ENCODE data around the gene TNFRSF18. TPM values are rescaled to one million over a fixed set of nuclear protein-coding genes. Genes with fewer than 3 reads are reported as not detected.

TNFRSF18 gene
- total and polyA plus RNA-seq, 2 donors: 0.77 TPM; not detected in 1

DNA sequence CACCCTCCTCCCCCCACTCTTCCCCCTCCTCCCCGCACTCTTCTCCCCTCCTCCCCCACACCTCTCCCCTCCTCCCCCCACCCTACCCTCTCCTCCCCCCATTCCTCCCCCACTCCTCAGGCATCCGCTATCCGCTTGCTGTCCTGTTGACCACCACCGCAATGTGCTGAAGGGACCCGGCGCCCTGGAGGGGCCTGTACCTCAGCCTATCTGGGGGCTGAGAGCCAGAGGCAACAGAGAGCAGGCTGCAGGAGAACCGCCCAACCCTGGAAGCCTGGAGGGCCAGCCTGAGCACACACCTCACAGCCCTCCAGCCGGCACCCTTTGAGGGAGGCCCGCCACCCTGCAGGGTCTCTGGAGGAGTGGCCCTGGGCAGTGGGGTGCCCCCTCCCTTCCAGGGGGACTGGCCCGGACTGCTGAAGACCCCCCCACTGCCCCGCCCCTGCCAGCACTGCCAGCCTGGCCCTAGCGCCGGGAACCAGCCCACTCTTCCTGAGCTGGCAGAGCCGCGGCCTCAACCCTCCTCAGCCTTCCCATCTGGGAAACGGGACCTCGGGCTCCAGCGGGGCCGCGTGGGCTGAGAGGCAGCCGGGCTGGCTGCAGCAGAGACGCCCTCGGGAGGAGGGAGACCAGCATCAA is 38.9 kb upstream of the TNFRSF18 start:
- H3K36me3 ChIP-seq (ENCODE audit: insufficient read depth): no peaks in the 10 kb centered on the region
- no peak overlapping the region for H3K4me3 ChIP-seq (ENCODE audit: low read depth, low read length)
- no peaks in the 10 kb centered on the region for H3K4me1 ChIP-seq (ENCODE audit: insufficient read depth)
- WGBS: 71% methylated on average over 23 of the region's 23 CpGs
- H3K27ac ChIP-seq (ENCODE audit: low read depth): no peak overlapping the region
- DNase-seq (ENCODE audit: extremely low spot score): no peak

- H3K4me3 ChIP-seq (ENCODE audit: low read depth, low read length): no peak overlapping the region
- no peak overlapping the region for H3K27ac ChIP-seq (ENCODE audit: low read depth)
- H3K36me3 ChIP-seq (ENCODE audit: insufficient read depth): no peaks in the 10 kb centered on the region
- 66% methylated on average over 30 of the region's 30 CpGs for WGBS
- DNase-seq (ENCODE audit: extremely low spot score): no peak
- no peaks in the 10 kb centered on the region for H3K4me1 ChIP-seq (ENCODE audit: insufficient read depth)
Observed at GRCh38 chr1:1244192-1244811, 37.9 kb upstream of the TNFRSF18 start.

- H3K36me3 ChIP-seq (ENCODE audit: insufficient read depth): no peaks in the 10 kb centered on the region
- H3K27ac ChIP-seq (ENCODE audit: low read depth): no peak overlapping the region
- no peaks in the 10 kb centered on the region for H3K4me1 ChIP-seq (ENCODE audit: insufficient read depth)
- no peak overlapping the region for H3K4me3 ChIP-seq (ENCODE audit: low read depth, low read length)
- 43% methylated on average over 23 of the region's 23 CpGs for WGBS
- no peak for DNase-seq (ENCODE audit: extremely low spot score)
Observed at GRCh38 chr1:1243807-1244191, 37.4 kb upstream of the TNFRSF18 start.

DNA sequence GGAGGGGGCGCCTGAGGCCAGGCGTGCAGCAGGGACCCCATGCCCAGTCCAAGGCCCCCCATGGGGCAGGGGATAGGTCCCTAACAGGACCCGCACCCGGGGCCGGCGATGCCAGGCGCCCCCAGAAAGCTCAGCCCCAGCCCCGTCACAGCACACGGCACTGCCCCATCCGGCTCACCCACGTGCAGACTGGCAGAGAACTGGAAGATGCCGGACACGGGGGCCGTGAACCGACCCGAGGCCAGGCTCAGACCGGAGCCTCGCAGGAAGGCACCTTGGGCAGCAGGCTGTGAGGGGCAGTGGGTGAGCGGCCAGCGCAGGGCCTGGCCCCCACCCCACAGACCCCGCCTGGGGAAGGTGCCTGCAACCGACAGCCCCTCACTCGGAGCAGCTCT is 36.9 kb upstream of the TNFRSF18 start:
- WGBS: 90% methylated on average over 23 of the region's 23 CpGs
- Histone ChIP-seq H3K4me3 (ENCODE audit: low read depth, low read length) (no peak overlapping the region), H3K27ac (ENCODE audit: low read depth) (no peak overlapping the region), H3K36me3 (ENCODE audit: insufficient read depth) (no peaks in the 10 kb centered on the region), H3K4me1 (ENCODE audit: insufficient read depth) (no peaks in the 10 kb centered on the region)
- no peak for DNase-seq (ENCODE audit: extremely low spot score)

DNA sequence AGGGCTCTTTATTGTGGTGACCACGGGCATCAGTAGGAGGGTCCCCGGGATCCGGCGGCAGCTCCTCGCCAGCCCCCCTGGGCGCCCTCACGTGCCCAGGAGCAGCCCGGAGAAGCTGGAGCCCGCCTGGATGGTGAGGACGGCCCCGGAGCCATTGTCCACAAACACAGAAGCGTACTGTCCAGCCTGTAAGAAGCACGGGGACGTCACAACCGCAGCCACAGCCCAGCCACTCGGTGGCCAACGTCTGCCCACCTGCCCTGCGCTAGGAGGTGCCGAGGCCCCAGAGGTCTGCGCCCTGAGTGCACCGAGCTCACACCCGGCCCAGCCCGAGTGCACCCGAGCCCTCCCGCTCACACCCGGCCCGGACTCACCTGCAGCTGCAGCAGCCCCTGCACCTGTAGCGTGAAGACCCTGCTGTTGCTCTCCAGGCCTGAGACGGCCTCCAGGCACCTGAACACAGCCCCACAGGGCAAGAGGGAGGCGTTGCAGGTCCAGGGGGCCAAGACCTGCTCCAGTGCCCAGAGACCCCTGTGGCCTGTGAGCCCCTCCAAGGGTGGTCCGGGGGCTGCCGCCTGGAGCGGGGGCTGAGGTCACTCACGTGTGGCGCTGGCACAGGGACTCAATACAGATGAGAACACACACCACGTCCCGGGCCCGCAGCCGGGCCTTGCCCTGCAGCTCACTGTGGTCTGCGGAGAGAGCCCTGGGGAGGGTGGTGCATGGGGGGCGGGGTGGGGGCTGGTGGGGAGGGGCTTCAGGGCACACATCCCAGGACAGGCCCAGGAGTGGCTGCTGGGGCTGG is 36.3 kb upstream of the TNFRSF18 start:
- H3K36me3 ChIP-seq (ENCODE audit: insufficient read depth): no peaks in the 10 kb centered on the region
- no peak for DNase-seq (ENCODE audit: extremely low spot score)
- no peak overlapping the region for H3K27ac ChIP-seq (ENCODE audit: low read depth)
- WGBS: 87% methylated on average over 41 of the region's 41 CpGs
- H3K4me3 ChIP-seq (ENCODE audit: low read depth, low read length): no peak overlapping the region
- H3K4me1 ChIP-seq (ENCODE audit: insufficient read depth): no peaks in the 10 kb centered on the region

GRCh38 chr1:1241588-1242219 is 35.3 kb upstream of the TNFRSF18 start:
- 88% methylated on average over 26 of the region's 26 CpGs for WGBS
- no peak for DNase-seq (ENCODE audit: extremely low spot score)
- no peak overlapping the region for H3K27ac ChIP-seq (ENCODE audit: low read depth)
- no peaks in the 10 kb centered on the region for H3K36me3 ChIP-seq (ENCODE audit: insufficient read depth)
- H3K4me1 ChIP-seq (ENCODE audit: insufficient read depth): no peaks in the 10 kb centered on the region
- H3K4me3 ChIP-seq (ENCODE audit: low read depth, low read length): no peak overlapping the region

DNA sequence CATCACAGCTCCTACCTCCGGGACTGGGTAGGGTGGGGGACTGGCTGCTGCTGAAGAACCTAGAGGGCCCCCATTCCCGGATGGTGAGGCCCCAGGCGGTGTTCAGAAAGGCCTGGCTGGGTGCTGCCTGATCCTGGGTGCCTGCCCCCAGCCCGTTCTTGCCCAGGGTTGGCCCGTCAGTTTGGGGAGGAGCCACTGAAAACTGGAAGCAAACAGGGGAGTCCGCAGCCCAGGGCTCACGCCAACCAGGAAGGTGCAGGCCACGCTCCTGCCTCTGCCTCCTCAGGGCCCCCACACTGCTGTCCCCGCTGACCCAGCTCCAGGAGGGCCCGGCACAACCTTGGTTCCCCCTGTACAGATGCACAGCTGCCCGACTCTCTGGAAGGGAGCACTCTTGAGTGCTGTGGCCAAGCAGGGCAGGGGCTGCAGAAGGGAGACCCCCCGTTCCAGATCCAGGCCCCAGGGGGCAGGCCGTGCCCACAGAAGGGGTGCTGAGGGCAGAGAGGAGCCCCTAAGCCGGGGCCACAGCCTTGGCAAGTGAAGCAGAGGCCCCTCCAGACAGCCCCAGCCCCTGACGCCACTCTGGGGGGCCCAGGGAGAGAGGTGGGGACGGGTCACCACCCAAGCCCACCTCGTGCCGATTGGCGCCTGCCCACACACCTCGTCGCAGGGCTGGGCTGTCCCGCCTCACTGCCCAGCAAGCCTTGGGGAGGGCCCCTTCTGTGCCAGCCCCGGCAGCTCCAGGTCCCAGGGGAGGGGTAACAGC is 34.6 kb upstream of the TNFRSF18 start:
- Histone ChIP-seq H3K4me1 (ENCODE audit: insufficient read depth) (no peaks in the 10 kb centered on the region), H3K27ac (ENCODE audit: low read depth) (no peak overlapping the region), H3K36me3 (ENCODE audit: insufficient read depth) (no peaks in the 10 kb centered on the region), H3K4me3 (ENCODE audit: low read depth, low read length) (no peak overlapping the region)
- no peak for DNase-seq (ENCODE audit: extremely low spot score)
- WGBS: 53% methylated on average over 23 of the region's 23 CpGs

- 57% methylated on average over 11 of the region's 11 CpGs for WGBS
- Histone ChIP-seq H3K4me3 (ENCODE audit: low read depth, low read length) (no peak overlapping the region), H3K4me1 (ENCODE audit: insufficient read depth) (no peaks in the 10 kb centered on the region), H3K27ac (ENCODE audit: low read depth) (no peak overlapping the region), H3K36me3 (ENCODE audit: insufficient read depth) (no peaks in the 10 kb centered on the region)
- no peak for DNase-seq (ENCODE audit: extremely low spot score)
Observed at GRCh38 chr1:1240348-1240732, 33.9 kb upstream of the TNFRSF18 start.

DNA sequence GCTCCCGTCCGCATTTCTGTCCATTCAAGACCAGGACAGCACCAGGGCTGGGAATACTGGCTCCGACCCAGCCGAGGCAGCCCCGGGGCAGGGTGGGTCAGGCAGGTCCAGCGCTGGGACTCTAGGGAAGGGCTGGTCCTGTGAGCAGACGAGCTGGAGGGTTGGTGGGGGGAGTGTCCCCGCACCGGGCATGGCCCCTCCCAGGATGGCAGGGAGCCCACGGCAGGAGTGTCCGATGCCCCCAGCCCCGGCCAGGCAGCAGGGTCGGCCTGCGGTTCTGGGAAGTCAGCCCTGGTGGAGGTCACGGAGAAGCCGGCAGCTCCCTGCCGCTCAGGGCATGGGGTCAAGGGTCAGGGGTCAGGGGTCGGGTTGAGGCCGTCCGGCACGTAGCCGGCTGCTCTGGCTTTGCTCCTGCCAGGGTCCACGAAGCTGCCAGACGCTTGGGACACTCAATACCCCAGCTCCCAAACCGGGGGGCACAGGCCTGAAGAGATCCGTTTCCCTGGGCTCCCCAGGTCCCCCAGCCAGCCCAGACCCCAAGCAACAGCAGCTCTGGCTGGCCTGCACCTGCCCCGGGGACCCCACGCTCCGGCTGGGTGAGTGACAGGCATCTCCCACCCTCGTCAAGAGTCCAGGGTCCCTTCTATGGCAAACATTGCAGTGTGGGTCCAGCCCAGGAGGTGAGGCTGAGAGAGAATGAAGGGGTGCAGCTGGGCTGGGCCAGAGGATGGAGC is 33.4 kb upstream of the TNFRSF18 start:
- H3K27ac ChIP-seq (ENCODE audit: low read depth): no peak overlapping the region
- no peaks in the 10 kb centered on the region for H3K4me1 ChIP-seq (ENCODE audit: insufficient read depth)
- 32% methylated on average over 30 of the region's 30 CpGs for WGBS
- H3K4me3 ChIP-seq (ENCODE audit: low read depth, low read length): no peak overlapping the region
- H3K36me3 ChIP-seq (ENCODE audit: insufficient read depth): no peaks in the 10 kb centered on the region
- no peak for DNase-seq (ENCODE audit: extremely low spot score)

DNA sequence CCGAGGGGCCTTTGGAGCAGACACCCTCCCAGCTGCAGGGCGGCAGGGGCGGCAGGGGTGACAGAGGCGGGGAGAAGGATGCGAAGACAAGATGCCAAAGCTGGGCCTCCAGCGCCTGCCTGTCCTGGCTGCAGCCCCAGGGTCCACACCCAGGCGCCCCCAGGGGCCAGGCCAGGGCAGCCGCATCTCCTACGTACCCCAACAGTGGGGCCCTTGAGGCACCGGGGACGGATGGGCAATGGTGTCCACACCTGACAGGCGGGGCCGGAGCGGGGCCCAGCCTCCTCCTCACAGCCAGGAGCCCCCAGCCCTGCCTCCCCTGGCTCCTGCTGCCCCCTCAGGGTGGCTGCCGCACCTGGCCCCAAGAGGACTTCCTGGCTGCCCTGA is 32.8 kb upstream of the TNFRSF18 start:
- no peak for DNase-seq (ENCODE audit: extremely low spot score)
- Histone ChIP-seq H3K4me1 (ENCODE audit: insufficient read depth) (no peaks in the 10 kb centered on the region), H3K27ac (ENCODE audit: low read depth) (no peak overlapping the region), H3K4me3 (ENCODE audit: low read depth, low read length) (no peak overlapping the region), H3K36me3 (ENCODE audit: insufficient read depth) (no peaks in the 10 kb centered on the region)
- WGBS: 54% methylated on average over 15 of the region's 15 CpGs

GRCh38 chr1:1238702-1239178 is 32.3 kb upstream of the TNFRSF18 start:
- WGBS: 65% methylated on average over 19 of the region's 19 CpGs
- no peak overlapping the region for H3K4me3 ChIP-seq (ENCODE audit: low read depth, low read length)
- no peaks in the 10 kb centered on the region for H3K36me3 ChIP-seq (ENCODE audit: insufficient read depth)
- no peak for DNase-seq (ENCODE audit: extremely low spot score)
- H3K27ac ChIP-seq (ENCODE audit: low read depth): no peak overlapping the region
- no peaks in the 10 kb centered on the region for H3K4me1 ChIP-seq (ENCODE audit: insufficient read depth)

GRCh38 chr1:1237874-1238701 is 31.7 kb upstream of the TNFRSF18 start:
- 51% methylated on average over 48 of the region's 48 CpGs for WGBS

More at GRCh38 chr1:1237874-1238701, 31.7 kb upstream of the TNFRSF18 start:
- no peaks in the 10 kb centered on the region for H3K4me1 ChIP-seq (ENCODE audit: insufficient read depth)
- no peak overlapping the region for H3K4me3 ChIP-seq (ENCODE audit: low read depth, low read length)
- no peak for DNase-seq (ENCODE audit: extremely low spot score)
- H3K36me3 ChIP-seq (ENCODE audit: insufficient read depth): no peaks in the 10 kb centered on the region
- no peak overlapping the region for H3K27ac ChIP-seq (ENCODE audit: low read depth)
